ENCODE results near the gene GGTLC1. TPM values are rescaled to one million over a fixed set of nuclear protein-coding genes. Genes with fewer than 3 reads are reported as not detected.

GGTLC1 gene
- polyA plus RNA-seq, 2 of the 4 experiments (the other 2 are of a cell fraction) = not detected

DNA sequence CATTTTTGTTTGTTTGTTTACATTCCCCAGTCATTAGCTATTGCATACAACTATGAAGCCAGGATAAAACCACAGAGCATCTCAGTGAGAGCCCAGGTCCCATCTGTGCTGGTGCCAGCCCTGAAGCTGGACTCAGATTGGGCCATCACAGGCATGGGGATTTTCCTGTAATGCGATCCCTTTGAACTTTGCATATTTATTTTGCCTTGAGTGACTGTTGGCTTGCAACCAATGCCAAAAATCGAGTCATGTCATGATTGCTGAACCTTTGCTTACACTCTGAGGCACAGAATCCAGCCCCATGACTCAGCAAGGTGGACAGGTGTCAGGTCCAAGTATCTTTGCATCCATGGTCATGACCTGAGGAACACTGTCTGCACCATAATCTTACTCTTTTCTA lies 46.2 kb upstream of the GGTLC1 start (continued):
- TF ChIP-seq, protein P1, sequence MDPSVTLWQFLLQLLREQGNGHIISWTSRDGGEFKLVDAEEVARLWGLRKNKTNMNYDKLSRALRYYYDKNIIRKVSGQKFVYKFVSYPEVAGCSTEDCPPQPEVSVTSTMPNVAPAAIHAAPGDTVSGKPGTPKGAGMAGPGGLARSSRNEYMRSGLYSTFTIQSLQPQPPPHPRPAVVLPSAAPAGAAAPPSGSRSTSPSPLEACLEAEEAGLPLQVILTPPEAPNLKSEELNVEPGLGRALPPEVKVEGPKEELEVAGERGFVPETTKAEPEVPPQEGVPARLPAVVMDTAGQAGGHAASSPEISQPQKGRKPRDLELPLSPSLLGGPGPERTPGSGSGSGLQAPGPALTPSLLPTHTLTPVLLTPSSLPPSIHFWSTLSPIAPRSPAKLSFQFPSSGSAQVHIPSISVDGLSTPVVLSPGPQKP (IDR thresholded peaks at IDR 0.05; ENCODE audit: low read depth, low read length) = no peak
- TF ChIP-seq JUNB (IDR thresholded peaks at IDR 0.05) (no peak), MAFK (IDR thresholded peaks at IDR 0.05; ENCODE audit: partially characterized antibody) (peak; percentile 85), EHMT2 (IDR thresholded peaks at IDR 0.05; ENCODE audit: low read depth) (no peak), ZFP36 (IDR thresholded peaks at IDR 0.05; ENCODE audit: borderline replicate concordance, partially characterized antibody) (no peak), HOXB13 (CRISPR knock-in tag; IDR thresholded peaks at IDR 0.05; ENCODE audit: low read depth) (no peak), CBX2 (IDR thresholded peaks at IDR 0.05; ENCODE audit: borderline replicate concordance, low read depth) (no peak), PHF8 (IDR thresholded peaks at IDR 0.05; ENCODE audit: borderline replicate concordance, low read depth) (no peak), TFCP2L1 (CRISPR knock-in tag; IDR thresholded peaks at IDR 0.05) (no peak), SREBF2 (IDR thresholded peaks at IDR 0.05) (no peak), KDM1A (IDR thresholded peaks at IDR 0.05; ENCODE audit: low read depth) (no peak), MAZ (IDR thresholded peaks at IDR 0.05; ENCODE audit: borderline replicate concordance, low read depth, low read length) (no peak), NFE2L2 (conservative IDR thresholded peaks at IDR 0.05; ENCODE audit: low read length) (0 out of 2 replicates have a peak, but pooled peaks have one; percentile 44), RNF2 (IDR thresholded peaks at IDR 0.05; ENCODE audit: borderline replicate concordance, low read depth) (no peak)
- TF ChIP-seq, protein P2, sequence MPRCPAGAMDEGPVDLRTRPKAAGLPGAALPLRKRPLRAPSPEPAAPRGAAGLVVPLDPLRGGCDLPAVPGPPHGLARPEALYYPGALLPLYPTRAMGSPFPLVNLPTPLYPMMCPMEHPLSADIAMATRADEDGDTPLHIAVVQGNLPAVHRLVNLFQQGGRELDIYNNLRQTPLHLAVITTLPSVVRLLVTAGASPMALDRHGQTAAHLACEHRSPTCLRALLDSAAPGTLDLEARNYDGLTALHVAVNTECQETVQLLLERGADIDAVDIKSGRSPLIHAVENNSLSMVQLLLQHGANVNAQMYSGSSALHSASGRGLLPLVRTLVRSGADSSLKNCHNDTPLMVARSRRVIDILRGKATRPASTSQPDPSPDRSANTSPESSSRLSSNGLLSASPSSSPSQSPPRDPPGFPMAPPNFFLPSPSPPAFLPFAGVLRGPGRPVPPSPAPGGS (IDR thresholded peaks at IDR 0.05) = no peak
- TF ChIP-seq, protein P3, sequence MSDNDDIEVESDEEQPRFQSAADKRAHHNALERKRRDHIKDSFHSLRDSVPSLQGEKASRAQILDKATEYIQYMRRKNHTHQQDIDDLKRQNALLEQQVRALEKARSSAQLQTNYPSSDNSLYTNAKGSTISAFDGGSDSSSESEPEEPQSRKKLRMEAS (IDR thresholded peaks at IDR 0.05) = peak; percentile 32; the same call in 1 of the 2 replicates

DNA sequence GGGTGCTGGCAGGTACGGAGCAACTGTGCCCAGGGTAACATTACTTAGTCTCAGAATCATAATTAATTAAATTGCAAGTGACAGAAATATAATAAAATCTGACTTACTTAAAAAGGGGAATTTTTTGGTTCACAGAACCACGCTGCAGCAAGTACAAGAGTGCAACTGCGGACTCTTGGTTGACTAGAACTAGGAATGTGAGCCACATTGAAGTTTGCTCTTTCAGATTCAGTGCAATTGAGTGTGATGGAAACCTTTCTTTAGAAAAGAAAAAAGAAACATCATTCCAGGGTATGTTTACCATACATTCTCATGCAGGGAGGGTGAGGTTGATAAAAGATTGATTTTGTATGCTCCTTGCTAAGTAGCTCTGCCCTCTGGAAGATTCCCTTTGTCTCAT lies 45.0 kb upstream of the GGTLC1 start:
- WGBS (ENCODE audit: missing lambda C conversion rate) = 82% methylated on average over 3 of the region's 3 CpGs
- Histone ChIP-seq H3K4me2 (no peak overlapping the region), H3K4me1 (peaks cover 11% of the 10 kb centered on the region), H3K9me3 (no peaks in the 10 kb centered on the region), H3K4me3 (no peak overlapping the region), H3K27ac (no peak overlapping the region)
- CTCF ChIA-PET = no interaction called here
- DNase-seq (ENCODE audit: low read depth in 1 of 2, low spot score in 1 of 2) (no peak), FAIRE-seq (no peak), ATAC-seq (no peak)
- POLR2A ChIA-PET = no interaction called here
- no peak for TF ChIP-seq CHD2 (IDR thresholded peaks at IDR 0.05; ENCODE audit: low read length, partially characterized antibody)
- TF ChIP-seq, protein P4, sequence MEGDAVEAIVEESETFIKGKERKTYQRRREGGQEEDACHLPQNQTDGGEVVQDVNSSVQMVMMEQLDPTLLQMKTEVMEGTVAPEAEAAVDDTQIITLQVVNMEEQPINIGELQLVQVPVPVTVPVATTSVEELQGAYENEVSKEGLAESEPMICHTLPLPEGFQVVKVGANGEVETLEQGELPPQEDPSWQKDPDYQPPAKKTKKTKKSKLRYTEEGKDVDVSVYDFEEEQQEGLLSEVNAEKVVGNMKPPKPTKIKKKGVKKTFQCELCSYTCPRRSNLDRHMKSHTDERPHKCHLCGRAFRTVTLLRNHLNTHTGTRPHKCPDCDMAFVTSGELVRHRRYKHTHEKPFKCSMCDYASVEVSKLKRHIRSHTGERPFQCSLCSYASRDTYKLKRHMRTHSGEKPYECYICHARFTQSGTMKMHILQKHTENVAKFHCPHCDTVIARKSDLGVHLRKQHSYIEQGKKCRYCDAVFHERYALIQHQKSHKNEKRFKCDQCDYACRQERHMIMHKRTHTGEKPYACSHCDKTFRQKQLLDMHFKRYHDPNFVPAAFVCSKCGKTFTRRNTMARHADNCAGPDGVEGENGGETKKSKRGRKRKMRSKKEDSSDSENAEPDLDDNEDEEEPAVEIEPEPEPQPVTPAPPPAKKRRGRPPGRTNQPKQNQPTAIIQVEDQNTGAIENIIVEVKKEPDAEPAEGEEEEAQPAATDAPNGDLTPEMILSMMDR (IDR thresholded peaks at IDR 0.05) = no peak
- TF ChIP-seq BHLHE40 (IDR thresholded peaks at IDR 0.05; ENCODE audit: low read depth, low read length) = no peak
- no peak for TF ChIP-seq CBX2 (IDR thresholded peaks at IDR 0.05; ENCODE audit: borderline replicate concordance, low read depth)
- no peak for TF ChIP-seq FOXS1 (CRISPR knock-in tag; IDR thresholded peaks at IDR 0.05)
- TF ChIP-seq, protein P5, sequence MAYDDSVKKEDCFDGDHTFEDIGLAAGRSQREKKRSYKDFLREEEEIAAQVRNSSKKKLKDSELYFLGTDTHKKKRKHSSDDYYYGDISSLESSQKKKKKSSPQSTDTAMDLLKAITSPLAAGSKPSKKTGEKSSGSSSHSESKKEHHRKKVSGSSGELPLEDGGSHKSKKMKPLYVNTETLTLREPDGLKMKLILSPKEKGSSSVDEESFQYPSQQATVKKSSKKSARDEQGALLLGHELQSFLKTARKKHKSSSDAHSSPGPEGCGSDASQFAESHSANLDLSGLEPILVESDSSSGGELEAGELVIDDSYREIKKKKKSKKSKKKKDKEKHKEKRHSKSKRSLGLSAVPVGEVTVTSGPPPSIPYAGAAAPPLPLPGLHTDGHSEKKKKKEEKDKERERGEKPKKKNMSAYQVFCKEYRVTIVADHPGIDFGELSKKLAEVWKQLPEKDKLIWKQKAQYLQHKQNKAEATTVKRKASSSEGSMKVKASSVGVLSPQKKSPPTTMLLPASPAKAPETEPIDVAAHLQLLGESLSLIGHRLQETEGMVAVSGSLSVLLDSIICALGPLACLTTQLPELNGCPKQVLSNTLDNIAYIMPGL (CRISPR knock-in tag; IDR thresholded peaks at IDR 0.05; ENCODE audit: borderline replicate concordance) = no peak
- TF ChIP-seq KDM5A (IDR thresholded peaks at IDR 0.05) = no peak
- TF ChIP-seq, protein P1 (IDR thresholded peaks at IDR 0.05; ENCODE audit: low read depth, low read length) = no peak
- TF ChIP-seq CEBPB (IDR thresholded peaks at IDR 0.05) = no peak
- TF ChIP-seq NR3C1 (IDR thresholded peaks at IDR 0.05) = no peak
- TF ChIP-seq GATA3 (IDR thresholded peaks at IDR 0.05; ENCODE audit: borderline replicate concordance) = no peak
- TF ChIP-seq FOSL2 (IDR thresholded peaks at IDR 0.05) = no peak
- no peak for TF ChIP-seq FOSL2 (CRISPR knock-in tag; IDR thresholded peaks at IDR 0.05)
- no peak for TF ChIP-seq RFX5 (IDR thresholded peaks at IDR 0.05)
- no peak for TF ChIP-seq RNF2 (IDR thresholded peaks at IDR 0.05; ENCODE audit: borderline replicate concordance, low read depth)
- TF ChIP-seq NPAS2 (CRISPR knock-in tag; IDR thresholded peaks at IDR 0.05; ENCODE audit: borderline replicate concordance) = no peak
- TF ChIP-seq POLR2A (IDR thresholded peaks at IDR 0.05; ENCODE audit: low read length) = no peak
- TF ChIP-seq, protein P6, sequence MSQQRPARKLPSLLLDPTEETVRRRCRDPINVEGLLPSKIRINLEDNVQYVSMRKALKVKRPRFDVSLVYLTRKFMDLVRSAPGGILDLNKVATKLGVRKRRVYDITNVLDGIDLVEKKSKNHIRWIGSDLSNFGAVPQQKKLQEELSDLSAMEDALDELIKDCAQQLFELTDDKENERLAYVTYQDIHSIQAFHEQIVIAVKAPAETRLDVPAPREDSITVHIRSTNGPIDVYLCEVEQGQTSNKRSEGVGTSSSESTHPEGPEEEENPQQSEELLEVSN (IDR thresholded peaks at IDR 0.05; ENCODE audit: borderline replicate concordance, low read depth) = no peak

All from A549 (cell line).